WTC11 (cell line): ENCODE measurements around the gene GRIP2. TPM values are rescaled to one million over a fixed set of nuclear protein-coding genes. Genes with fewer than 3 reads are reported as not detected.

Experiments used
- ATAC-seq: fragments of 200-7000 bp; cut with Tn5 transposase; 2 replicates; pipeline ENCODE4 v1.10.0; 2021; ENCODE audit warnings: mild to moderate bottlenecking, moderate library complexity
- CTCF ChIA-PET: fragments of 300-600 bp; sonication (Branson Sonifier 250); formaldehyde crosslinking; loops from one replicate; lab custom pipeline; 2021; ENCODE audit warnings: antibody characterized with exemption; lab: Charles Lee
- POLR2A ChIA-PET: fragments of 350-600 bp; sonication (Branson Sonifier 250); formaldehyde crosslinking; loops from one replicate; lab custom pipeline; 2021; ENCODE audit warnings: antibody characterized with exemption; lab: Charles Lee
- DNase-seq: peaks from one replicate; pipeline ENCODE4 v3.0.0; 2021; ENCODE audit warnings: low spot score
- H3K27ac Mint-ChIP-seq: 2 replicates; pipeline ENCODE4 v1.8.0; 2021; ENCODE audit warnings: mixed read lengths
- H3K27me3 Mint-ChIP-seq: 2 replicates; pipeline ENCODE4 v1.8.0; 2021; ENCODE audit warnings: low read depth, mild to moderate bottlenecking, moderate library complexity, mixed read lengths
- H3K36me3 Mint-ChIP-seq: 2 replicates; pipeline ENCODE4 v1.8.0; 2021; ENCODE audit warnings: mixed read lengths
- H3K4me1 Mint-ChIP-seq: 2 replicates; pipeline ENCODE4 v1.8.0; 2022; ENCODE audit warnings: mixed read lengths
- H3K4me3 Mint-ChIP-seq: 2 replicates; pipeline ENCODE4 v1.8.0; 2021; ENCODE audit warnings: mild to moderate bottlenecking, moderate library complexity, mixed read lengths
- H3K9me3 Mint-ChIP-seq: 2 replicates; pipeline ENCODE4 v1.8.0; 2021; ENCODE audit warnings: mixed read lengths
- ATF1 ChIP-seq: sonication (generic); formaldehyde crosslinking; IDR thresholded peaks from 2 replicates; pipeline ENCODE4 v1.8.1; 2023; ENCODE audit warnings: mild to moderate bottlenecking, moderate library complexity, missing genetic modification reagents
- ATF2 ChIP-seq: sonication (generic); formaldehyde crosslinking; IDR thresholded peaks from 2 replicates; pipeline ENCODE4 v1.8.1; 2022; ENCODE audit warnings: low read depth, missing genetic modification reagents, borderline replicate concordance
- CDX4 ChIP-seq: fragments of 250-450 bp; sonication (Bioruptor Pico); IDR thresholded peaks from 2 replicates; pipeline ENCODE4 v1.9.0; 2021; ENCODE audit warnings: moderate library complexity, mild to moderate bottlenecking, inconsistent platforms, borderline replicate concordance
- ETV6 ChIP-seq: sonication (generic); formaldehyde crosslinking; IDR thresholded peaks from 2 replicates; pipeline ENCODE4 v1.8.1; 2022; ENCODE audit warnings: mild to moderate bottlenecking, missing genetic modification reagents
- IRF2 ChIP-seq: sonication (generic); formaldehyde crosslinking; IDR thresholded peaks from 2 replicates; pipeline ENCODE4 v1.8.0; 2022; ENCODE audit warnings: low read depth, missing genetic modification reagents, borderline replicate concordance
- MLX ChIP-seq: sonication (generic); formaldehyde crosslinking; IDR thresholded peaks from 2 replicates; pipeline ENCODE4 v1.8.1; 2023; ENCODE audit warnings: mild to moderate bottlenecking, missing genetic modification reagents, moderate library complexity
- NR2C2 ChIP-seq: sonication (generic); formaldehyde crosslinking; IDR thresholded peaks from 2 replicates; pipeline ENCODE4 v1.8.0; 2022; ENCODE audit warnings: mild to moderate bottlenecking, missing genetic modification reagents
- PRDM15 ChIP-seq: sonication (generic); formaldehyde crosslinking; IDR thresholded peaks from 2 replicates; pipeline ENCODE4 v1.8.0; 2022; ENCODE audit warnings: missing genetic modification reagents
- RORB ChIP-seq: fragments of 250-450 bp; sonication (Bioruptor Pico); IDR thresholded peaks from 2 replicates; pipeline ENCODE4 v1.9.0; 2021; ENCODE audit warnings: mild to moderate bottlenecking
- TCF7 ChIP-seq: sonication (generic); formaldehyde crosslinking; IDR thresholded peaks from 2 replicates; pipeline ENCODE4 v1.8.0; 2022; ENCODE audit warnings: mild to moderate bottlenecking, low read depth, missing genetic modification reagents, moderate library complexity
- TP53 ChIP-seq: sonication (generic); formaldehyde crosslinking; IDR thresholded peaks from 2 replicates; pipeline ENCODE4 v1.8.1; 2023; ENCODE audit warnings: mild to moderate bottlenecking, missing genetic modification reagents
- USF1 ChIP-seq: sonication (generic); formaldehyde crosslinking; IDR thresholded peaks from 2 replicates; pipeline ENCODE4 v1.8.0; 2022; ENCODE audit warnings: mild to moderate bottlenecking, missing genetic modification reagents
- ZBTB21 ChIP-seq: sonication (generic); formaldehyde crosslinking; IDR thresholded peaks from 2 replicates; pipeline ENCODE4 v1.8.1; 2023; ENCODE audit warnings: mild to moderate bottlenecking, missing genetic modification reagents, borderline replicate concordance
- ZNF138 ChIP-seq: sonication (generic); formaldehyde crosslinking; conservative IDR thresholded peaks from 2 replicates; pipeline ENCODE4 v1.8.1; 2022; ENCODE audit warnings: mild to moderate bottlenecking, moderate library complexity, missing genetic modification reagents
- ZNF219 ChIP-seq: sonication (generic); formaldehyde crosslinking; IDR thresholded peaks from 2 replicates; pipeline ENCODE4 v1.8.0; 2023; ENCODE audit warnings: missing genetic modification reagents, mild to moderate bottlenecking, borderline replicate concordance
- total RNA-seq: library from RNA; stranded (reverse); gene quantifications from 3 replicates; pipeline ENCODE4 v1.2.3, GENCODE V29; 2021
- TF ChIP-seq, protein P1 (sequence below): sonication (generic); formaldehyde crosslinking; IDR thresholded peaks from 2 replicates; pipeline ENCODE4 v1.8.0; 2022; ENCODE audit warnings: mild to moderate bottlenecking, missing genetic modification reagents
- TF ChIP-seq, protein P2 (sequence below): fragments of 250-450 bp; sonication (Bioruptor Pico); IDR thresholded peaks from 2 replicates; pipeline ENCODE4 v2.1.2; 2022; ENCODE audit warnings: mild to moderate bottlenecking, moderate library complexity
- TF ChIP-seq, protein P3 (sequence below): sonication (generic); formaldehyde crosslinking; IDR thresholded peaks from 2 replicates; pipeline ENCODE4 v1.8.1; 2022; ENCODE audit warnings: missing genetic modification reagents, borderline replicate concordance
- TF ChIP-seq, protein P4 (sequence below): sonication (generic); formaldehyde crosslinking; IDR thresholded peaks from 2 replicates; pipeline ENCODE4 v1.8.1; 2023; ENCODE audit warnings: mild to moderate bottlenecking, moderate library complexity, missing genetic modification reagents

Gene GRIP2
- total RNA-seq, 1 experiment from 2014 or later, result 12.0 TPM

DNA sequence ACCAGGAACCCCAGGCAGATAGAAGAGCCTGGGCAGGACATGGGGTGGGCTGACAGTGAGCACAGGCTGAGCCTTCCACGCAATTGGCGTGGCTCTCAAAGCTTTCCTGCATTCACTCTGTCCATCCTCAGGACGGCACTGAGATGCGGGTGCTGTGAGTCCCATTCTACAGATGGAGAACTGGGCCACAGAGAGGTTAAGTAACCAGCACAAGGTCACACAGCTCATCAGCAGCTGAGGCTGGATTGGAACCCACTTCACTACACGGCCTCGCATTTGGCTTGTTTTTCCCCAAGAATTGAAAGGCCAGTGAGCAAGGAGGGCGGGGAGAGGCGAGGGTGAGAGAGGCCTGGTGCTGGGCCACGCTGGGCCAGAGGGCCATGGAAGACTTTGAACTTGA is 36.0 kb upstream of the GRIP2 start (continued):
- TF ChIP-seq, protein P1, sequence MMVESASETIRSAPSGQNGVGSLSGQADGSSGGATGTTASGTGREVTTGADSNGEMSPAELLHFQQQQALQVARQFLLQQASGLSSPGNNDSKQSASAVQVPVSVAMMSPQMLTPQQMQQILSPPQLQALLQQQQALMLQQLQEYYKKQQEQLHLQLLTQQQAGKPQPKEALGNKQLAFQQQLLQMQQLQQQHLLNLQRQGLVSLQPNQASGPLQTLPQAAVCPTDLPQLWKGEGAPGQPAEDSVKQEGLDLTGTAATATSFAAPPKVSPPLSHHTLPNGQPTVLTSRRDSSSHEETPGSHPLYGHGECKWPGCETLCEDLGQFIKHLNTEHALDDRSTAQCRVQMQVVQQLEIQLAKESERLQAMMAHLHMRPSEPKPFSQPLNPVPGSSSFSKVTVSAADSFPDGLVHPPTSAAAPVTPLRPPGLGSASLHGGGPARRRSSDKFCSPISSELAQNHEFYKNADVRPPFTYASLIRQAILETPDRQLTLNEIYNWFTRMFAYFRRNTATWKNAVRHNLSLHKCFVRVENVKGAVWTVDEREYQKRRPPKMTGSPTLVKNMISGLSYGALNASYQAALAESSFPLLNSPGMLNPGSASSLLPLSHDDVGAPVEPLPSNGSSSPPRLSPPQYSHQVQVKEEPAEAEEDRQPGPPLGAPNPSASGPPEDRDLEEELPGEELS (CRISPR knock-in tag), result no peak
- TF ChIP-seq USF1 (CRISPR knock-in tag) (no peak), ZNF219 (CRISPR knock-in tag) (no peak), ZNF138 (CRISPR knock-in tag) (no peak)
- TF ChIP-seq, protein P2, sequence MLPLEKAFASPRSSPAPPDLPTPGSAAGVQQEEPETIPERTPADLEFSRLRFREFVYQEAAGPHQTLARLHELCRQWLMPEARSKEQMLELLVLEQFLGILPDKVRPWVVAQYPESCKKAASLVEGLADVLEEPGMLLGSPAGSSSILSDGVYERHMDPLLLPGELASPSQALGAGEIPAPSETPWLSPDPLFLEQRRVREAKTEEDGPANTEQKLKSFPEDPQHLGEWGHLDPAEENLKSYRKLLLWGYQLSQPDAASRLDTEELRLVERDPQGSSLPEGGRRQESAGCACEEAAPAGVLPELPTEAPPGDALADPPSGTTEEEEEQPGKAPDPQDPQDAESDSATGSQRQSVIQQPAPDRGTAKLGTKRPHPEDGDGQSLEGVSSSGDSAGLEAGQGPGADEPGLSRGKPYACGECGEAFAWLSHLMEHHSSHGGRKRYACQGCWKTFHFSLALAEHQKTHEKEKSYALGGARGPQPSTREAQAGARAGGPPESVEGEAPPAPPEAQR (CRISPR knock-in tag), result no peak

DNA sequence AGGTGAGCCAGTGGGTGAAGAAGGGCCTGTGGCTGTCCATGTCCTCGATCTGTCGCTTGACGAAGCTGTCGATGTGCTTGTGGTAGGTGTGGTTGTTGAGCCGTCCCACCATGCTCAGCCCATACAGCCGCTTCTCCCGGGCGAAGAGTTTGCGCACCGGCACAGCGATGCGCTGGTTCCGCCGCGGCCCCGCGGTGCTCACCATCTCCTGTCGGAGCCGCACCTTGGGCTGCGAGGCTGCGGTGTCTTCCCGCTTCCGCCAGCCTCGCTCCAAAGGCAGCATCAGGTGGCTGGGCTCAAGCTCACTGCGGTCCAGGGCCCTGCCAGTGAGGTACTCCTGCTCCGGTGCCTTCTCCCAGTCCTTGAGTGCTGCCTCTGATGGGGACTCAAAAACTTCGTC is 34.0 kb upstream of the GRIP2 start:
- ATAC-seq (no peak), DNase-seq (no peak)
- POLR2A ChIA-PET, result no interaction called here
- H3K9me3 Mint-ChIP-seq, result peaks cover 6% of the 10 kb centered on the region
- H3K4me3 Mint-ChIP-seq, result no peak overlapping the region
- CTCF ChIA-PET, result interaction anchor here (1.3 kb wide), 2 partner anchors 25 to 27 kb away, joined by 3 read pairs; no protein-coding TSS in a partner anchor
- no peak overlapping the region for H3K27ac Mint-ChIP-seq
- H3K27me3 Mint-ChIP-seq, result no peaks in the 10 kb centered on the region
- peaks cover 3% of the 10 kb centered on the region; the same call in 1 of the 2 replicates for H3K36me3 Mint-ChIP-seq
- peaks cover 17% of the 10 kb centered on the region for H3K4me1 Mint-ChIP-seq
- TF ChIP-seq, protein P3, sequence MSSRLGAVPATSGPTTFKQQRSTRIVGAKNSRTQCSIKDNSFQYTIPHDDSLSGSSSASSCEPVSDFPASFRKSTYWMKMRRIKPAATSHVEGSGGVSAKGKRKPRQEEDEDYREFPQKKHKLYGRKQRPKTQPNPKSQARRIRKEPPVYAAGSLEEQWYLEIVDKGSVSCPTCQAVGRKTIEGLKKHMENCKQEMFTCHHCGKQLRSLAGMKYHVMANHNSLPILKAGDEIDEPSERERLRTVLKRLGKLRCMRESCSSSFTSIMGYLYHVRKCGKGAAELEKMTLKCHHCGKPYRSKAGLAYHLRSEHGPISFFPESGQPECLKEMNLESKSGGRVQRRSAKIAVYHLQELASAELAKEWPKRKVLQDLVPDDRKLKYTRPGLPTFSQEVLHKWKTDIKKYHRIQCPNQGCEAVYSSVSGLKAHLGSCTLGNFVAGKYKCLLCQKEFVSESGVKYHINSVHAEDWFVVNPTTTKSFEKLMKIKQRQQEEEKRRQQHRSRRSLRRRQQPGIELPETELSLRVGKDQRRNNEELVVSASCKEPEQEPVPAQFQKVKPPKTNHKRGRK (CRISPR knock-in tag), result no peak
- no peak for TF ChIP-seq RORB (CRISPR knock-in tag)
- TF ChIP-seq CDX4 (CRISPR knock-in tag), result no peak
- TF ChIP-seq NR2C2 (CRISPR knock-in tag), result no peak
- TF ChIP-seq ATF2, result no peak
- TF ChIP-seq ATF1 (CRISPR knock-in tag), result no peak
- no peak for TF ChIP-seq ZBTB21
- TF ChIP-seq PRDM15 (CRISPR knock-in tag), result no peak
- TF ChIP-seq TCF7, result no peak
- TF ChIP-seq MLX, result no peak
- no peak for TF ChIP-seq TP53 (CRISPR knock-in tag)
- TF ChIP-seq, protein P4, sequence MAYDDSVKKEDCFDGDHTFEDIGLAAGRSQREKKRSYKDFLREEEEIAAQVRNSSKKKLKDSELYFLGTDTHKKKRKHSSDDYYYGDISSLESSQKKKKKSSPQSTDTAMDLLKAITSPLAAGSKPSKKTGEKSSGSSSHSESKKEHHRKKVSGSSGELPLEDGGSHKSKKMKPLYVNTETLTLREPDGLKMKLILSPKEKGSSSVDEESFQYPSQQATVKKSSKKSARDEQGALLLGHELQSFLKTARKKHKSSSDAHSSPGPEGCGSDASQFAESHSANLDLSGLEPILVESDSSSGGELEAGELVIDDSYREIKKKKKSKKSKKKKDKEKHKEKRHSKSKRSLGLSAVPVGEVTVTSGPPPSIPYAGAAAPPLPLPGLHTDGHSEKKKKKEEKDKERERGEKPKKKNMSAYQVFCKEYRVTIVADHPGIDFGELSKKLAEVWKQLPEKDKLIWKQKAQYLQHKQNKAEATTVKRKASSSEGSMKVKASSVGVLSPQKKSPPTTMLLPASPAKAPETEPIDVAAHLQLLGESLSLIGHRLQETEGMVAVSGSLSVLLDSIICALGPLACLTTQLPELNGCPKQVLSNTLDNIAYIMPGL, result no peak
- no peak for TF ChIP-seq ETV6 (CRISPR knock-in tag)
- no peak for TF ChIP-seq IRF2 (CRISPR knock-in tag)
